Measurements from ENCODE around the gene NME7.

Gene NME7

GRCh38 chr1:169250795-169251194, 116.8 kb downstream of the NME7 start:
- no peak for TF ChIP-seq CTCF (IDR thresholded peaks at IDR 0.05; ENCODE audit: insufficient read depth, missing control alignments)
- FAIRE-seq (no peak), DNase-seq (ENCODE audit: insufficient read length, low spot score) (no peak)

- DNase-seq (ENCODE audit: insufficient read length, low spot score) (no peak), FAIRE-seq (no peak)
- TF ChIP-seq CTCF (IDR thresholded peaks at IDR 0.05; ENCODE audit: insufficient read depth, missing control alignments), result no peak
Measured at GRCh38 chr1:169250022-169250421, 117.6 kb downstream of the NME7 start.

- FAIRE-seq, result no peak
- DNase-seq (ENCODE audit: insufficient read length, low spot score), result no peak
- TF ChIP-seq CTCF (IDR thresholded peaks at IDR 0.05; ENCODE audit: insufficient read depth, missing control alignments), result no peak
Measured at GRCh38 chr1:169249611-169250010, 118.0 kb downstream of the NME7 start.

GRCh38 chr1:169245706-169246105, 121.9 kb downstream of the NME7 start:
- DNase-seq (ENCODE audit: insufficient read length, low spot score), result no peak
- peak; percentile 90 for FAIRE-seq
- no peak for TF ChIP-seq CTCF (IDR thresholded peaks at IDR 0.05; ENCODE audit: insufficient read depth, missing control alignments)

GRCh38 chr1:169240449-169241232, 127.0 kb downstream of the NME7 start:
- DNase-seq (ENCODE audit: insufficient read length, low spot score), result no peak
- peak; percentile 94 for FAIRE-seq
- no peak for TF ChIP-seq CTCF (IDR thresholded peaks at IDR 0.05; ENCODE audit: insufficient read depth, missing control alignments)

- TF ChIP-seq CTCF (IDR thresholded peaks at IDR 0.05; ENCODE audit: insufficient read depth, missing control alignments), result no peak
- FAIRE-seq, result peak; percentile 16
- DNase-seq (ENCODE audit: insufficient read length, low spot score), result no peak
Measured at GRCh38 chr1:169236880-169237279, 130.7 kb downstream of the NME7 start.

- DNase-seq (ENCODE audit: insufficient read length, low spot score), result no peak
- TF ChIP-seq CTCF (IDR thresholded peaks at IDR 0.05; ENCODE audit: insufficient read depth, missing control alignments), result no peak
- no peak for FAIRE-seq
Measured at GRCh38 chr1:169236143-169236542, 131.5 kb downstream of the NME7 start.
